Breast epithelium (tissue), 4 donors: ENCODE measurements around the gene GPN3. TPM values are rescaled to one million over a fixed set of nuclear protein-coding genes. Genes with fewer than 3 reads are reported as not detected.

Experiments
- DNase-seq, 2 donors: peaks; one replicate each; pipeline ENCODE4 v3.0.0-alpha.2; 2019; ENCODE audit warnings: low spot score in 2 of 2
- H3K27ac ChIP-seq, 2 donors: fragments of 200-600 bp; sonication (generic) in 1 of 2; one replicate each; pipeline ENCODE4 v1.5.1; 2016 to 2019; ENCODE audit warnings: mild to moderate bottlenecking in 1 of 2
- H3K27me3 ChIP-seq, 2 donors: fragments of 200-600 bp; sonication (generic) in 1 of 2; one replicate each; pipeline versions ENCODE4 v1.5.1 to v1.6.0; 2017 to 2019; ENCODE audit warnings: control low read depth in 1 of 2, mild to moderate bottlenecking in 1 of 2
- H3K36me3 ChIP-seq: fragments of 200-600 bp; one replicate; pipeline ENCODE4 v1.5.1; 2019
- H3K4me1 ChIP-seq, 2 donors: fragments of 200-600 bp; sonication (generic); one replicate each; pipeline ENCODE4 v1.5.1; 2016 to 2019; ENCODE audit warnings: control low read depth in 1 of 2
- H3K4me3 ChIP-seq, 3 donors: fragments of 200-600 bp; sonication (generic); 1 replicate in 2 of 3; 2 replicates in 1 of 3; pipeline ENCODE4 v1.5.1; 2016 to 2019; ENCODE audit warnings: mild to moderate bottlenecking in 3 of 3, moderate library complexity in 2 of 3
- H3K9me3 ChIP-seq, 2 donors: fragments of 200-600 bp; sonication (generic) in 1 of 2; one replicate each; pipeline ENCODE4 v1.5.1; 2016 to 2019; ENCODE audit warnings: control low read depth in 1 of 2
- CTCF ChIP-seq, 3 donors: fragments of 450-650 bp; IDR thresholded peaks; one replicate each; pipeline ENCODE4 v1.5.1; 2016 to 2017; ENCODE audit warnings: antibody characterized with exemption in 3 of 3, mild to moderate bottlenecking in 3 of 3, moderate library complexity in 3 of 3
- POLR2A ChIP-seq: fragments of 450-650 bp; IDR thresholded peaks from one replicate; pipeline ENCODE4 v1.6.1; 2016; ENCODE audit warnings: antibody characterized with exemption, mild to moderate bottlenecking, moderate library complexity
- POLR2AphosphoS5 ChIP-seq, 3 donors: sonication (generic); formaldehyde crosslinking; IDR thresholded peaks; one replicate each; pipeline ENCODE4 v1.6.1; 2017; ENCODE audit warnings: antibody characterized with exemption in 3 of 3
- intact Hi-C: fragments of 100-400 bp; cut with DNase I; formaldehyde crosslinking; loops from one replicate; pipeline ENCODE4 v1.15.1; 2023; ENCODE audit warnings: low total_unique reads
- total RNA-seq, 3 donors: library from RNA; depleted of rRNA; stranded (reverse); fragments of >200 nt; gene quantifications; one replicate each; pipeline ENCODE4 v1.1.0, GENCODE V29; 2016

GPN3 gene
- total RNA-seq, 3 donors from 2014 or later: 19.8 to 31.0 (median 21.0) TPM

GRCh38 chr12:110505332-110505731 is 37.3 kb upstream of the GPN3 start:
- Histone ChIP-seq H3K9me3 (no peaks in the 10 kb centered on the region), H3K27ac (no peak overlapping the region), H3K36me3 (no peaks in the 10 kb centered on the region), H3K27me3 (no peaks in the 10 kb centered on the region), H3K4me1 (peaks cover 0 to 3% of the 10 kb centered on the region in 2 donors), H3K4me3 (no peak overlapping the region)
- TF ChIP-seq CTCF (IDR thresholded peaks at IDR 0.05): no peak
- no peak for TF ChIP-seq POLR2A
- TF ChIP-seq POLR2AphosphoS5 (IDR thresholded peaks at IDR 0.05): no peak
- DNase-seq: no peak
- intact Hi-C loops: no loop called here

GRCh38 chr12:110503432-110503831 is 35.4 kb upstream of the GPN3 start:
- no peak overlapping the region for H3K27ac ChIP-seq
- no peaks in the 10 kb centered on the region for H3K27me3 ChIP-seq
- H3K9me3 ChIP-seq: no peaks in the 10 kb centered on the region
- H3K4me1 ChIP-seq: peaks cover 0 to 3% of the 10 kb centered on the region in 2 donors
- intact Hi-C loops: no loop called here
- no peaks in the 10 kb centered on the region for H3K36me3 ChIP-seq
- TF ChIP-seq POLR2A (no peak), CTCF (IDR thresholded peaks at IDR 0.05) (no peak), POLR2AphosphoS5 (IDR thresholded peaks at IDR 0.05) (no peak)
- no peak overlapping the region for H3K4me3 ChIP-seq
- DNase-seq: no peak

GRCh38 chr12:110501752-110502738 is 34.0 kb upstream of the GPN3 start, which contains the start of the genes RAD9B and VPS29:
Gene RAD9B (plus strand): TSS chr12:110502331. CDS start chr12:110502338, 7 bp downstream.
Gene VPS29 (minus strand): TSS chr12:110502111. CDS start chr12:110502051, 60 bp downstream.
- intact Hi-C loops: no loop called here
- TF ChIP-seq CTCF (IDR thresholded peaks at IDR 0.05) (no peak), POLR2AphosphoS5 (IDR thresholded peaks at IDR 0.05) (peak; percentile 93 to 98 (median 97)), POLR2A (peak; percentile 85)
- peak; percentile 97 to 98 for DNase-seq
- Histone ChIP-seq H3K4me3 (peak within 1 kb of the TSS; percentile 85 to 100 (median 90)), H3K27me3 (no peaks in the 10 kb centered on the region), H3K4me1 (peaks cover 0 to 3% of the 10 kb centered on the region in 2 donors), H3K9me3 (no peaks in the 10 kb centered on the region), H3K27ac (peak within 1 kb of the TSS; percentile 86 to 95), H3K36me3 (no peaks in the 10 kb centered on the region)

- intact Hi-C loops: no loop called here
- Histone ChIP-seq H3K27me3 (no peaks in the 10 kb centered on the region), H3K9me3 (no peaks in the 10 kb centered on the region), H3K27ac (peak overlapping the region; percentile 86 to 95), H3K36me3 (no peaks in the 10 kb centered on the region), H3K4me3 (peak overlapping the region; percentile 85 to 100 (median 90)), H3K4me1 (peaks cover 0 to 3% of the 10 kb centered on the region in 2 donors)
- DNase-seq: peak in 1 of 2 donors; percentile 61
- TF ChIP-seq POLR2AphosphoS5 (IDR thresholded peaks at IDR 0.05): no peak
- TF ChIP-seq POLR2A: no peak
- no peak for TF ChIP-seq CTCF (IDR thresholded peaks at IDR 0.05)
Observed at GRCh38 chr12:110501399-110501751, 33.3 kb upstream of the GPN3 start.
